ENCODE measurements around the gene RAP1A. TPM values are rescaled to one million over a fixed set of nuclear protein-coding genes. Genes with fewer than 3 reads are reported as not detected.

Gene RAP1A
- total RNA-seq, 2 donors from 2014 or later, result 109 to 112 TPM

- no peak for ATAC-seq
- Mint-ChIP-seq H3K4me3 (no peak overlapping the region), H3K4me1 (peaks cover 5% of the 10 kb centered on the region), H3K36me3 (ENCODE audit: low read depth) (peaks cover 2% of the 10 kb centered on the region), H3K27me3 (no peaks in the 10 kb centered on the region), H3K27ac (no peak overlapping the region)
- H3K9me3 ChIP-seq (ENCODE audit: control insufficient read depth, low read length, poor library complexity, severe bottlenecking), result no peaks in the 10 kb centered on the region
- DNase-seq, result no peak
Measured at GRCh38 chr1:111587509-111588174, 31.9 kb upstream of the RAP1A start.

GRCh38 chr1:111591937-111592336 is 27.7 kb upstream of the RAP1A start:
- peaks cover 35% of the 10 kb centered on the region for H3K4me1 Mint-ChIP-seq
- H3K36me3 Mint-ChIP-seq (ENCODE audit: low read depth), result peaks cover 2% of the 10 kb centered on the region
- no peaks in the 10 kb centered on the region for H3K9me3 ChIP-seq (ENCODE audit: control insufficient read depth, low read length, poor library complexity, severe bottlenecking)
- ATAC-seq (no peak), DNase-seq (no peak)
- no peaks in the 10 kb centered on the region for H3K27me3 Mint-ChIP-seq
- peak overlapping the region; percentile 91 for H3K27ac Mint-ChIP-seq
- H3K4me3 Mint-ChIP-seq, result no peak overlapping the region

GRCh38 chr1:111592389-111593361 is 26.9 kb upstream of the RAP1A start:
- Mint-ChIP-seq H3K27ac (peak overlapping the region; percentile 91), H3K36me3 (ENCODE audit: low read depth) (peaks cover 2% of the 10 kb centered on the region), H3K4me1 (peaks cover 42% of the 10 kb centered on the region), H3K4me3 (peak overlapping the region; percentile 80), H3K27me3 (no peaks in the 10 kb centered on the region)
- DNase-seq (peak; percentile 34 to 66 (median 37)), ATAC-seq (peak; percentile 85)
- no peaks in the 10 kb centered on the region for H3K9me3 ChIP-seq (ENCODE audit: control insufficient read depth, low read length, poor library complexity, severe bottlenecking)

GRCh38 chr1:111593403-111594305 is 25.9 kb upstream of the RAP1A start:
- ATAC-seq (no peak), DNase-seq (no peak)
- no peaks in the 10 kb centered on the region for H3K9me3 ChIP-seq (ENCODE audit: control insufficient read depth, low read length, poor library complexity, severe bottlenecking)
- peak overlapping the region; percentile 91 for H3K27ac Mint-ChIP-seq
- H3K4me3 Mint-ChIP-seq, result peak overlapping the region; percentile 80
- peaks cover 2% of the 10 kb centered on the region for H3K36me3 Mint-ChIP-seq (ENCODE audit: low read depth)
- peaks cover 52% of the 10 kb centered on the region for H3K4me1 Mint-ChIP-seq
- H3K27me3 Mint-ChIP-seq, result no peaks in the 10 kb centered on the region

- no peaks in the 10 kb centered on the region for H3K9me3 ChIP-seq (ENCODE audit: control insufficient read depth, low read length, poor library complexity, severe bottlenecking)
- Mint-ChIP-seq H3K27ac (peak overlapping the region; percentile 91), H3K4me3 (no peak overlapping the region), H3K27me3 (no peaks in the 10 kb centered on the region), H3K4me1 (peaks cover 55% of the 10 kb centered on the region), H3K36me3 (ENCODE audit: low read depth) (peaks cover 2% of the 10 kb centered on the region)
- no peak for ATAC-seq
- no peak for DNase-seq
Measured at GRCh38 chr1:111594306-111594693, 25.3 kb upstream of the RAP1A start.

- Mint-ChIP-seq H3K4me1 (peaks cover 68% of the 10 kb centered on the region), H3K4me3 (no peak overlapping the region), H3K36me3 (ENCODE audit: low read depth) (peaks cover 2% of the 10 kb centered on the region)
Measured at GRCh38 chr1:111595807-111596206, 23.8 kb upstream of the RAP1A start.

GRCh38 chr1:111596499-111596898 is 23.1 kb upstream of the RAP1A start:
- H3K4me1 Mint-ChIP-seq, result peaks cover 74% of the 10 kb centered on the region
- H3K9me3 ChIP-seq (ENCODE audit: control insufficient read depth, low read length, poor library complexity, severe bottlenecking), result no peaks in the 10 kb centered on the region
- peak overlapping the region; percentile 96 for H3K27ac Mint-ChIP-seq
- peak; percentile 83 for ATAC-seq
- peaks cover 2% of the 10 kb centered on the region for H3K36me3 Mint-ChIP-seq (ENCODE audit: low read depth)
- peak; percentile 30 to 55 (median 43) for DNase-seq
- no peaks in the 10 kb centered on the region for H3K27me3 Mint-ChIP-seq
- peak overlapping the region; percentile 62 for H3K4me3 Mint-ChIP-seq

More at GRCh38 chr1:111595807-111596206, 23.8 kb upstream of the RAP1A start:
- DNase-seq, result no peak
- H3K27me3 Mint-ChIP-seq, result no peaks in the 10 kb centered on the region
- H3K27ac Mint-ChIP-seq, result peak overlapping the region; percentile 96
- H3K9me3 ChIP-seq (ENCODE audit: control insufficient read depth, low read length, poor library complexity, severe bottlenecking), result no peaks in the 10 kb centered on the region
- ATAC-seq, result no peak

- no peak overlapping the region for H3K4me3 Mint-ChIP-seq
- no peak for DNase-seq
- H3K9me3 ChIP-seq (ENCODE audit: control insufficient read depth, low read length, poor library complexity, severe bottlenecking), result no peaks in the 10 kb centered on the region
- H3K36me3 Mint-ChIP-seq (ENCODE audit: low read depth), result peaks cover 2% of the 10 kb centered on the region
- no peaks in the 10 kb centered on the region for H3K27me3 Mint-ChIP-seq
- H3K4me1 Mint-ChIP-seq, result peaks cover 78% of the 10 kb centered on the region
- no peak for ATAC-seq
- H3K27ac Mint-ChIP-seq, result peak overlapping the region; percentile 96
Measured at GRCh38 chr1:111597426-111597825, 22.2 kb upstream of the RAP1A start.

- H3K9me3 ChIP-seq (ENCODE audit: control insufficient read depth, low read length, poor library complexity, severe bottlenecking), result no peaks in the 10 kb centered on the region
- H3K36me3 Mint-ChIP-seq (ENCODE audit: low read depth), result peaks cover 2% of the 10 kb centered on the region
- H3K4me3 Mint-ChIP-seq, result peak overlapping the region; percentile 65
- ATAC-seq, result peak; percentile 49
- no peak for DNase-seq
- peaks cover 78% of the 10 kb centered on the region for H3K4me1 Mint-ChIP-seq
- H3K27ac Mint-ChIP-seq, result peak overlapping the region; percentile 96
- H3K27me3 Mint-ChIP-seq, result no peaks in the 10 kb centered on the region
Measured at GRCh38 chr1:111598544-111598943, 21.0 kb upstream of the RAP1A start.

GRCh38 chr1:111599781-111600693 is 19.6 kb upstream of the RAP1A start:
- DNase-seq (no peak), ATAC-seq (no peak)
- peaks cover 83% of the 10 kb centered on the region for H3K4me1 Mint-ChIP-seq
- peak overlapping the region; percentile 78 for H3K4me3 Mint-ChIP-seq
- H3K36me3 Mint-ChIP-seq (ENCODE audit: low read depth), result peaks cover 4% of the 10 kb centered on the region
- no peaks in the 10 kb centered on the region for H3K9me3 ChIP-seq (ENCODE audit: control insufficient read depth, low read length, poor library complexity, severe bottlenecking)
- H3K27ac Mint-ChIP-seq, result peak overlapping the region; percentile 96
- no peaks in the 10 kb centered on the region for H3K27me3 Mint-ChIP-seq

GRCh38 chr1:111600886-111601386 is 18.7 kb upstream of the RAP1A start:
- DNase-seq, result no peak
- peak overlapping the region; percentile 78 for H3K4me3 Mint-ChIP-seq
- H3K4me1 Mint-ChIP-seq, result peaks cover 85% of the 10 kb centered on the region
- peaks cover 4% of the 10 kb centered on the region for H3K36me3 Mint-ChIP-seq (ENCODE audit: low read depth)
- ATAC-seq, result no peak
- H3K27me3 Mint-ChIP-seq, result no peaks in the 10 kb centered on the region
- H3K27ac Mint-ChIP-seq, result peak overlapping the region; percentile 96
- H3K9me3 ChIP-seq (ENCODE audit: control insufficient read depth, low read length, poor library complexity, severe bottlenecking), result no peaks in the 10 kb centered on the region

GRCh38 chr1:111602302-111602701 is 17.3 kb upstream of the RAP1A start:
- DNase-seq (no peak), ATAC-seq (no peak)
- Mint-ChIP-seq H3K4me3 (no peak overlapping the region), H3K27ac (peak overlapping the region; percentile 96), H3K27me3 (no peaks in the 10 kb centered on the region), H3K4me1 (peaks cover 78% of the 10 kb centered on the region), H3K36me3 (ENCODE audit: low read depth) (peaks cover 4% of the 10 kb centered on the region)
- no peaks in the 10 kb centered on the region for H3K9me3 ChIP-seq (ENCODE audit: control insufficient read depth, low read length, poor library complexity, severe bottlenecking)
